Measurements from ENCODE around the gene ZNF653. TPM values are rescaled to one million over a fixed set of nuclear protein-coding genes. Genes with fewer than 3 reads are reported as not detected.

Gene ZNF653
- total and polyA plus RNA-seq, 9 of the 15 experiments (the other 6 are each of a cell fraction or from before 2014, with no cell fraction given), result 1.6 to 8.0 (median 4.2) TPM; not detected in 2

GRCh38 chr19:11435833-11436313 lies 69.8 kb downstream of the ZNF653 start:
- CTCF ChIA-PET (ENCODE audit: low intra/inter-chr PET ratio), result no interaction called here
- WGBS (ENCODE audit: insufficient coverage, low coverage, missing lambda C conversion rate), result 3% methylated on average over 21 of the region's 21 CpGs
- no peak for TF ChIP-seq EP400 (IDR thresholded peaks at IDR 0.05)
- peak; percentile 7; the same call in 1 of the 2 replicates for TF ChIP-seq ARID4B (CRISPR knock-in tag; IDR thresholded peaks at IDR 0.05)
- no peak for TF ChIP-seq EP300 (IDR thresholded peaks at IDR 0.05; ENCODE audit: low read length)
- TF ChIP-seq BRD9 (IDR thresholded peaks at IDR 0.05; ENCODE audit: low read depth, partially characterized antibody), result no peak
- TF ChIP-seq TAF7 (tag; IDR thresholded peaks at IDR 0.05), result no peak
- peak; percentile 6; the same call in 1 of the 2 replicates for TF ChIP-seq MAX (CRISPR knock-in tag; IDR thresholded peaks at IDR 0.05)
- TF ChIP-seq SIRT6 (IDR thresholded peaks at IDR 0.05; ENCODE audit: low read depth, low read length), result no peak
- 0 out of 4 replicates have a peak, but pooled peaks of 1 of the 2 experiments have one; percentile 20 for TF ChIP-seq UBTF (IDR thresholded peaks at IDR 0.05; ENCODE audit: borderline replicate concordance in 1 of 2, low read depth in 2 of 2, low read length in 2 of 2)
- TF ChIP-seq, protein P1, sequence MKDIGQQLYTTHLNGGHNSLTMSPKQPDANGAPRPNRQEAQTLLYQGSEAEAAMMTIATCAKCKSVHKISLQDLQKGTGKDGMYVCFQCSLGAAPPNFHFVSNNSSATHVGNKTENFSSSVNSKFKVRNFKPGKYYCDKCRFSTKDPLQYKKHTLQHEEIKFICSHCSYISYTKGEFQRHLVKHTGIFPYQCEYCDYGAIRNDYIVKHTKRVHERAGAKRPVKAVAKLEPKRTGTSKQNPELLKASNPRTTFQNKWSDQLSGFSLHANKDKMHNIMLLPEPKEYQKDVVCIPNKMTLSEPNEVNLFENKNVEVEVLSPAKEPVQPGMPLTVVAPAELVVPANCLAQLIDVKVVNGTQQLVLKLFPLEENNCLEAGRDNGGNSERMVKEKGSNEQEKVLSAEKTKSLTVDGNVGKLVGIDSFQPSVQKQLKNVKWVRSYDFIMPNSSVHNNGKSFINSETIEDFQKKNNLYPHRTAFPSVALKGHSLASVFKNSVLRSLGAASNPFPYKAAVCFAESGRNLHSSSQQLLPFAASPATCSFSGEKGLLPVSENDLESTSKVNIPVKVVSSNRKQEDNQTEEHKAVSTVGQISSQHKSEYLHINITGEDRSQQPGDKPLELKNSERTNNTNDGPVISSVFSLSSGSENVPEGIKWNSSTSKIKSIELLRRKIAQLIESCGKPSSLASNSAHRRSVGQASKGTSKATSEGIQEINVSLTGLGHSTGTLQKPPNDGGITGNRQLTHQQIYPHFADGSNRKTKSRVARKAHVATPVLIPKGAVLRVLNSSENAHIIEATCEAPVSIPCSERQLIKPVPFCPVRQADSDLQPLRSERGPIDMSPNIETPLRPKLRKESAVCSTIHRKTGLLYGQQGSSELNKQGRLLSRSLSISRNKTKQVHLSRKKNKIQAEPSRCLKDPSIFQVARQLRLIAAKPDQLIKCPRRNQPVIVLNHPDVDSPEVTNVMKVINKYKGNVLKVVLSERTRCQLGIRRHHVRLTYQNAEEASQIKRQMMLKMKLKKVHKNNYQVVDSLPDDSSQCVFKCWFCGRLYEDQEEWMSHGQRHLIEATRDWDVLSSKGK (CRISPR knock-in tag; IDR thresholded peaks at IDR 0.05), result no peak
- TF ChIP-seq NCOA1 (IDR thresholded peaks at IDR 0.05; ENCODE audit: low read depth), result no peak

More at GRCh38 chr19:11435833-11436313, 69.8 kb downstream of the ZNF653 start:
- H3K4me3 ChIP-seq, result peak overlapping the region; percentile 65
- intact Hi-C loops (cut with micrococcal nuclease) (loop anchor here (1.0 to 2.0 kb wide), 2 partner anchors 52 to 61 kb away; partner anchors contain the start of genes EPOR and SWSAP1), in situ Hi-C loops (cut with MboI) (loop anchor here (5.0 kb wide), 1 partner anchor 139 kb away; the partner anchor contains the start of gene TSPAN16)
- H3K27ac ChIP-seq (ENCODE audit: extremely low read depth, low read depth, low read length), result peak overlapping the region; percentile 63
- peaks cover 40% of the 10 kb centered on the region for H3K36me3 ChIP-seq (ENCODE audit: control insufficient read depth, insufficient read depth, low read length)
- peaks cover 20% of the 10 kb centered on the region for H3K79me2 ChIP-seq (ENCODE audit: control insufficient read depth, insufficient read depth, low read length)
- no peak for FAIRE-seq
- no peaks in the 10 kb centered on the region for H3K27me3 ChIP-seq (ENCODE audit: control insufficient read depth in 2 of 2, insufficient read depth in 2 of 2, low read length in 2 of 2)
- peaks cover 5% of the 10 kb centered on the region for H3K9me1 ChIP-seq (ENCODE audit: control insufficient read depth, insufficient read depth, low read length)
- peak overlapping the region; percentile 92 for H3K4me2 ChIP-seq (ENCODE audit: insufficient read depth, low read length)
- POLR2A ChIA-PET, result interaction anchor here (0.5 to 1.4 kb wide), 9 partner anchors 23 to 301 kb away, joined by 3 to 6 read pairs (median 3); partner anchors contain the start of gene ELOF1
- H3K9ac ChIP-seq (ENCODE audit: insufficient read depth in 1 of 2, low read depth in 2 of 2, low read length in 2 of 2), result peak overlapping the region; percentile 67 to 96
- peak; percentile 13 for ATAC-seq
- TSS peak; percentile 84 for BruUV-seq (replicated peaks)
- no peaks in the 10 kb centered on the region for H3K9me3 ChIP-seq (replicated peaks; ENCODE audit: control insufficient read depth, insufficient read depth, low read depth, low read length)
- peak; percentile 54 to 72 (median 70) for DNase-seq (ENCODE audit: extremely low read depth in 1 of 4, low spot score in 3 of 4)
- peaks cover 11 to 22% of the 10 kb centered on the region in 2 experiments; a peak in 4 of 5 replicates for H3K4me1 ChIP-seq (replicated peaks in 1 of 2; ENCODE audit: control insufficient read depth in 2 of 2, insufficient read depth in 2 of 2, low read length in 2 of 2)
- H2AFZ ChIP-seq (ENCODE audit: low read depth, low read length), result peak overlapping the region; percentile 98
- no peaks in the 10 kb centered on the region for H4K20me1 ChIP-seq (replicated peaks; ENCODE audit: control insufficient read depth, insufficient read depth, low read length)

Measured in K562 (cell line).